Measurements from ENCODE around the gene RIBC2. TPM values are rescaled to one million over a fixed set of nuclear protein-coding genes. Genes with fewer than 3 reads are reported as not detected.

The RIBC2 gene
- total and polyA plus RNA-seq, 9 of the 15 experiments (the other 6 are each of a cell fraction or from before 2014, with no cell fraction given), result not detected

DNA sequence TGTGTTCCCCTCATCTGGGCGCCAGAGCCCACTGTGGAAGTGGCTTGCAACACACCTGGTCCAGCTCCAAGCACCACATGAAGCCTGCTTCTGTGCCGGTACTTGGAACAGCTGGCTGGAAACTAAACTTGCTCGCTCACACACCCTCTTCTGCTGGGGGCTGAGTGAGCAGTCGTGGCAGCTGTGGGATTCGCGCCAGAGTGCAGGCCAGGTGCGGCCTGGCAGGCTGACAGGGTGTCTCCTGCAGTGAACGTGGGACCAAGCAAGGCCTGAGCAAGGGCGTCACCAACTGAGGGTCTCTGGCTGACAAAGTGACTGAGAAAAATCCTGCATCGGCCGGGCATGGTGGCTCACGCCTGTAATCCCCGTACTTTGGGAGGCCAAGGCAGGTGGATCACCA is 15.3 kb upstream of the RIBC2 start (continued):
- TF ChIP-seq BRF2 (IDR thresholded peaks at IDR 0.05; ENCODE audit: borderline replicate concordance, insufficient read depth, insufficient read length) (no peak), ZNF217 (CRISPR knock-in tag; IDR thresholded peaks at IDR 0.05) (no peak), ELK1 (CRISPR knock-in tag; IDR thresholded peaks at IDR 0.05) (no peak), SMARCB1 (IDR thresholded peaks at IDR 0.05; ENCODE audit: insufficient read length, low read depth) (no peak), SNIP1 (IDR thresholded peaks at IDR 0.05; ENCODE audit: low read depth) (no peak), RUNX1 (IDR thresholded peaks at IDR 0.05; ENCODE audit: low read depth) (no peak), WHSC1 (IDR thresholded peaks at IDR 0.05; ENCODE audit: low read length) (no peak)
- TF ChIP-seq, protein P1, sequence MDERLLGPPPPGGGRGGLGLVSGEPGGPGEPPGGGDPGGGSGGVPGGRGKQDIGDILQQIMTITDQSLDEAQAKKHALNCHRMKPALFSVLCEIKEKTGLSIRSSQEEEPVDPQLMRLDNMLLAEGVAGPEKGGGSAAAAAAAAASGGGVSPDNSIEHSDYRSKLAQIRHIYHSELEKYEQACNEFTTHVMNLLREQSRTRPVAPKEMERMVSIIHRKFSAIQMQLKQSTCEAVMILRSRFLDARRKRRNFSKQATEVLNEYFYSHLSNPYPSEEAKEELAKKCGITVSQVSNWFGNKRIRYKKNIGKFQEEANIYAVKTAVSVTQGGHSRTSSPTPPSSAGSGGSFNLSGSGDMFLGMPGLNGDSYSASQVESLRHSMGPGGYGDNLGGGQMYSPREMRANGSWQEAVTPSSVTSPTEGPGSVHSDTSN (CRISPR knock-in tag; IDR thresholded peaks at IDR 0.05; ENCODE audit: low read depth), result no peak
- TF ChIP-seq, protein P1 (tag; conservative IDR thresholded peaks at IDR 0.05; ENCODE audit: low read depth), result no peak
- TF ChIP-seq, protein P2, sequence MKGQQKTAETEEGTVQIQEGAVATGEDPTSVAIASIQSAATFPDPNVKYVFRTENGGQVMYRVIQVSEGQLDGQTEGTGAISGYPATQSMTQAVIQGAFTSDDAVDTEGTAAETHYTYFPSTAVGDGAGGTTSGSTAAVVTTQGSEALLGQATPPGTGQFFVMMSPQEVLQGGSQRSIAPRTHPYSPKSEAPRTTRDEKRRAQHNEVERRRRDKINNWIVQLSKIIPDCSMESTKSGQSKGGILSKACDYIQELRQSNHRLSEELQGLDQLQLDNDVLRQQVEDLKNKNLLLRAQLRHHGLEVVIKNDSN (CRISPR knock-in tag; IDR thresholded peaks at IDR 0.05), result no peak
